Keratinocyte (primary cell): ENCODE data around the gene NOS1AP. TPM values are rescaled to one million over a fixed set of nuclear protein-coding genes. Genes with fewer than 3 reads are reported as not detected.

Experiments used
- DNase-seq: peaks from one replicate; pipeline ENCODE4 v3.0.0-alpha.2; 2011; ENCODE audit warnings: low read depth, missing footprints, low spot score
- FAIRE-seq: peaks from 2 replicates; lab custom pipeline; 2011; peaks lifted over from hg19 to GRCh38; lab: Jason Lieb, UNC
- H2AFZ ChIP-seq: 2 replicates; pipeline ENCODE4 v1.6.0; 2012; ENCODE audit warnings: low read length, control low read depth, inconsistent platforms; ENCODE audit not compliant: control insufficient read depth
- H3K27ac ChIP-seq: 2 replicates; pipeline ENCODE4 v1.5.1; 2011; ENCODE audit warnings: low read length; ENCODE audit not compliant: control insufficient read depth, insufficient read depth
- H3K27me3 ChIP-seq: 3 replicates; pipeline ENCODE4 v1.6.0; 2011; ENCODE audit warnings: low read length; ENCODE audit not compliant: control insufficient read depth, insufficient read depth; ENCODE audit errors: extremely low read depth
- H3K36me3 ChIP-seq, 2 experiments: 2 replicates in 1 of 2; 3 replicates in 1 of 2; pipeline ENCODE4 v1.5.1; 2011; ENCODE audit warnings: low read length in 2 of 2, mild to moderate bottlenecking in 1 of 2; ENCODE audit not compliant: control insufficient read depth in 2 of 2, insufficient read depth in 2 of 2; ENCODE audit errors: extremely low read depth in 1 of 2
- H3K4me1 ChIP-seq: 3 replicates; pipeline ENCODE4 v1.5.1; 2011; ENCODE audit warnings: low read length; ENCODE audit not compliant: control insufficient read depth, insufficient read depth; ENCODE audit errors: extremely low read depth
- H3K4me2 ChIP-seq: 3 replicates; pipeline ENCODE4 v1.6.0; 2011; ENCODE audit warnings: low read depth, low read length; ENCODE audit not compliant: control insufficient read depth, insufficient read depth; ENCODE audit errors: extremely low read depth
- H3K4me3 ChIP-seq, 3 experiments: fragments of 200-600 bp in 1 of 3; sonication (generic) in 1 of 3; 2 replicates in 2 of 3; 3 replicates in 1 of 3; pipeline ENCODE4 v1.5.1; 2011 to 2016; ENCODE audit warnings: low read length in 3 of 3, mild to moderate bottlenecking in 3 of 3, control low read depth in 2 of 3, inconsistent platforms in 1 of 3, low read depth in 1 of 3, mixed read lengths in 1 of 3, mixed run types in 1 of 3, moderate library complexity in 1 of 3; ENCODE audit not compliant: control insufficient read depth in 2 of 3, insufficient read depth in 2 of 3; ENCODE audit errors: extremely low read depth in 1 of 3
- H3K79me2 ChIP-seq: 2 replicates; pipeline ENCODE4 v1.6.0; 2012; ENCODE audit warnings: low read length; ENCODE audit not compliant: control insufficient read depth, insufficient read depth
- H3K9ac ChIP-seq: 3 replicates; pipeline ENCODE4 v1.6.0; 2011; ENCODE audit warnings: low read length; ENCODE audit not compliant: control insufficient read depth, insufficient read depth; ENCODE audit errors: extremely low read depth
- H3K9me1 ChIP-seq: 3 replicates; pipeline ENCODE4 v1.6.0; 2011; ENCODE audit warnings: low read length; ENCODE audit not compliant: control insufficient read depth, insufficient read depth; ENCODE audit errors: extremely low read depth
- H3K9me3 ChIP-seq: 2 replicates; pipeline ENCODE4 v1.5.1; 2012; ENCODE audit warnings: low read depth, low read length; ENCODE audit not compliant: control insufficient read depth
- H4K20me1 ChIP-seq: 3 replicates; pipeline ENCODE4 v1.6.0; 2011; ENCODE audit warnings: low read length; ENCODE audit not compliant: control insufficient read depth, insufficient read depth; ENCODE audit errors: extremely low read depth
- CTCF ChIP-seq, 3 experiments: IDR thresholded peaks in 1 of 3; conservative IDR thresholded peaks in 1 of 3; optimal IDR thresholded peaks in 1 of 3; 2 replicates in 2 of 3; 3 replicates in 1 of 3; pipeline versions ENCODE3 to v1.5.1; 2011; ENCODE audit warnings: low read length in 3 of 3, mild to moderate bottlenecking in 3 of 3, moderate library complexity in 2 of 3, control low read depth in 1 of 3, inconsistent platforms in 1 of 3; ENCODE audit not compliant: insufficient read depth in 2 of 3; ENCODE audit errors: extremely low read depth in 1 of 3
- EZH2 ChIP-seq: IDR thresholded peaks from one replicate; pipeline ENCODE4 v1.6.1; 2012; ENCODE audit warnings: inconsistent platforms, mild to moderate bottlenecking, low read length, moderate library complexity
- dilution Hi-C: fragments of 300-500 bp; cut with MboI; formaldehyde crosslinking; loops from one replicate; pipeline ENCODE4 v1.7.0; 2020; ENCODE audit warnings: low sequenced_read_pairs; ENCODE audit not compliant: extremely low pct_ligation_motif_present
- polyA plus RNA-seq, 5 experiments: library from polyadenylated mRNA; depleted of rRNA in 3 of 5; stranded (reverse) in 3 of 5; stranded (forward) in 1 of 5; unstranded in 1 of 5; fragments of >200 nt; gene quantifications; 1 replicate in 1 of 5; 2 replicates in 3 of 5; 3 replicates in 1 of 5; pipeline versions ENCODE4 v1.2.1 to v1.2.3, GENCODE V29; 2011 to 2012; ENCODE audit warnings: missing spikeins in 2 of 5, low read depth in 1 of 5, low replicate concordance in 1 of 5

The NOS1AP gene
- polyA plus RNA-seq, 1 donor (not counting 4 experiments of a cell fraction or from before 2014, with no cell fraction given) = not detected

GRCh38 chr1:162363823-162364222 lies 294.3 kb downstream of the NOS1AP start:
- no peaks in the 10 kb centered on the region for H3K79me2 ChIP-seq
- H3K36me3 ChIP-seq = no peaks in the 10 kb centered on the region
- no peaks in the 10 kb centered on the region for H4K20me1 ChIP-seq
- no peak overlapping the region for H3K4me3 ChIP-seq
- no peaks in the 10 kb centered on the region for H3K4me1 ChIP-seq
- H2AFZ ChIP-seq = no peak overlapping the region
- H3K9me3 ChIP-seq = no peaks in the 10 kb centered on the region
- no peak overlapping the region for H3K27ac ChIP-seq
- DNase-seq = no peak
- FAIRE-seq = no peak
- dilution Hi-C loops = no loop called here
- H3K9ac ChIP-seq = no peak overlapping the region
- H3K9me1 ChIP-seq = no peaks in the 10 kb centered on the region
- TF ChIP-seq CTCF (optimal IDR thresholded peaks at IDR 0.05 in 1 of 3, IDR thresholded peaks at IDR 0.05 in 1 of 3, conservative IDR thresholded peaks at IDR 0.05 in 1 of 3; ENCODE audit: extremely low read depth in 1 of 3, insufficient read depth in 2 of 3, low read length in 3 of 3) (no peak), EZH2 (no peak)
- peaks cover 6% of the 10 kb centered on the region for H3K27me3 ChIP-seq
- no peak overlapping the region for H3K4me2 ChIP-seq

GRCh38 chr1:162364498-162364897 lies 295.0 kb downstream of the NOS1AP start:
- no peak for FAIRE-seq
- no peaks in the 10 kb centered on the region for H3K9me1 ChIP-seq

More at GRCh38 chr1:162364498-162364897, 295.0 kb downstream of the NOS1AP start:
- no peak overlapping the region for H3K9ac ChIP-seq
- no peaks in the 10 kb centered on the region for H3K36me3 ChIP-seq
- dilution Hi-C loops = no loop called here
- H3K4me3 ChIP-seq = no peak overlapping the region
- peaks cover 6% of the 10 kb centered on the region for H3K27me3 ChIP-seq
- peaks cover 6% of the 10 kb centered on the region for H3K4me1 ChIP-seq
- no peak overlapping the region for H3K27ac ChIP-seq
- H3K79me2 ChIP-seq = no peaks in the 10 kb centered on the region
- no peak overlapping the region for H3K4me2 ChIP-seq
- no peaks in the 10 kb centered on the region for H4K20me1 ChIP-seq
- H2AFZ ChIP-seq = no peak overlapping the region
- no peaks in the 10 kb centered on the region for H3K9me3 ChIP-seq
- no peak for TF ChIP-seq EZH2
- no peak for DNase-seq
